Neural cell (in vitro differentiated cells): Measurements from ENCODE around the gene ANKS1A. TPM values are rescaled to one million over a fixed set of nuclear protein-coding genes. Genes with fewer than 3 reads are reported as not detected.

Experiments
- H2AFZ ChIP-seq: fragments of 200-600, 300-800 bp; sonication (generic), shearing (Covaris generic); 2 replicates; pipeline ENCODE4 v1.6.0; 2014; ENCODE audit warnings: low read depth, mild to moderate bottlenecking, antibody characterized with exemption, low read length, moderate library complexity
- H3F3A ChIP-seq: fragments of 200-600 bp; shearing (Covaris generic); 2 replicates; pipeline ENCODE4 v1.6.1; 2016; ENCODE audit warnings: mild to moderate bottlenecking, moderate library complexity, mixed read lengths, antibody characterized with exemption, low read length; ENCODE audit not compliant: insufficient read depth, poor library complexity, severe bottlenecking
- H3K27ac ChIP-seq: fragments of 200-600, 300-800 bp; sonication (generic), shearing (Covaris generic); 2 replicates; pipeline ENCODE4 v1.5.1; 2014; ENCODE audit warnings: mild to moderate bottlenecking, low read length, moderate library complexity
- H3K27me3 ChIP-seq: fragments of 300-800, 200-600 bp; sonication (generic), shearing (Covaris generic); 2 replicates; pipeline ENCODE4 v1.6.0; 2014; ENCODE audit warnings: mild to moderate bottlenecking, low read depth, low read length, moderate library complexity; ENCODE audit not compliant: insufficient read depth
- H3K36me3 ChIP-seq: fragments of 300-800, 200-600 bp; sonication (generic), shearing (Covaris generic); 2 replicates; pipeline ENCODE4 v1.5.1; 2014; ENCODE audit warnings: mild to moderate bottlenecking, antibody characterized with exemption, low read length, moderate library complexity; ENCODE audit not compliant: insufficient read depth
- H3K4me2 ChIP-seq: fragments of 300-800, 200-600 bp; sonication (generic), shearing (Covaris generic); 2 replicates; pipeline ENCODE4 v1.6.0; 2014; ENCODE audit warnings: mild to moderate bottlenecking, low read length
- H3K4me3 ChIP-seq: fragments of 300-800, 200-600 bp; sonication (generic), shearing (Covaris generic); 2 replicates; pipeline ENCODE4 v1.5.1; 2014; ENCODE audit warnings: mild to moderate bottlenecking, low read length, moderate library complexity
- H3K79me2 ChIP-seq: fragments of 200-600 bp; shearing (Covaris generic); replicated peaks from 2 replicates; pipeline ENCODE4 v1.6.0; 2014; ENCODE audit warnings: mild to moderate bottlenecking, low read length, moderate library complexity; ENCODE audit not compliant: insufficient read depth
- H3K9ac ChIP-seq: fragments of 300-800, 200-600 bp; sonication (generic), shearing (Covaris generic); 2 replicates; pipeline ENCODE4 v1.6.1; 2016; ENCODE audit warnings: mild to moderate bottlenecking, low read length, mixed read lengths
- H3K9me2 ChIP-seq: fragments of 200-600 bp; shearing (Covaris generic); 2 replicates; pipeline ENCODE4 v1.6.1; 2016; ENCODE audit warnings: mild to moderate bottlenecking, low read length, mixed read lengths; ENCODE audit not compliant: insufficient read depth
- H3K9me3 ChIP-seq: fragments of 200-600, 300-800 bp; sonication (generic), shearing (Covaris generic); 2 replicates; pipeline ENCODE4 v1.6.1; 2016; ENCODE audit warnings: mild to moderate bottlenecking, mixed run types, low read length, moderate library complexity, mixed read lengths
- H4K20me1 ChIP-seq: fragments of 200-600 bp; shearing (Covaris generic); 2 replicates; pipeline ENCODE4 v1.6.1; 2016; ENCODE audit warnings: mild to moderate bottlenecking, mixed run types; ENCODE audit not compliant: insufficient read depth
- EP300 ChIP-seq: fragments of 450-650 bp; conservative IDR thresholded peaks from 2 replicates; pipeline ENCODE4 v1.6.1; 2014; ENCODE audit warnings: antibody characterized with exemption, mild to moderate bottlenecking, moderate library complexity; ENCODE audit not compliant: poor library complexity, severe bottlenecking
- EZH2 ChIP-seq: fragments of 200-600, 300-800 bp; shearing (Covaris generic), sonication (generic); IDR thresholded peaks from 2 replicates; pipeline ENCODE4 v1.6.1; 2014; ENCODE audit warnings: antibody characterized with exemption, low read length, borderline replicate concordance, mild to moderate bottlenecking; ENCODE audit not compliant: insufficient read depth, poor library complexity, severe bottlenecking
- MXI1 ChIP-seq: fragments of 450-650 bp; conservative IDR thresholded peaks from 2 replicates; pipeline ENCODE4 v1.6.1; 2014; ENCODE audit warnings: antibody characterized with exemption, mild to moderate bottlenecking; ENCODE audit not compliant: poor library complexity, severe bottlenecking
- POLR2AphosphoS5 ChIP-seq: IDR thresholded peaks from 2 replicates; pipeline ENCODE4 v1.6.1; 2012
- RAD21 ChIP-seq: fragments of 450-650 bp; conservative IDR thresholded peaks from 2 replicates; pipeline ENCODE4 v1.6.1; 2014; ENCODE audit warnings: antibody characterized with exemption, mild to moderate bottlenecking, moderate library complexity
- SMC3 ChIP-seq: fragments of 450-650 bp; conservative IDR thresholded peaks from 2 replicates; pipeline ENCODE4 v1.6.1; 2014; ENCODE audit warnings: antibody characterized with exemption, mild to moderate bottlenecking, moderate library complexity; ENCODE audit not compliant: poor library complexity
- TAF1 ChIP-seq: IDR thresholded peaks from 2 replicates; pipeline ENCODE4 v1.6.1; 2012; ENCODE audit warnings: low read depth
- polyA plus RNA-seq: library from polyadenylated mRNA; depleted of rRNA; stranded (reverse); fragments of >200 nt; gene quantifications from 2 replicates; pipeline ENCODE4 v1.2.3, GENCODE V29; 2014
- TF ChIP-seq, protein P1 (sequence below): fragments of 450-650 bp; IDR thresholded peaks from 2 replicates; pipeline ENCODE4 v1.5.1; 2014; ENCODE audit warnings: antibody characterized with exemption, mild to moderate bottlenecking, moderate library complexity; ENCODE audit not compliant: poor library complexity, severe bottlenecking
- TF ChIP-seq, protein P2 (sequence below): IDR thresholded peaks from 2 replicates; pipeline ENCODE4 v1.6.1; 2012; ENCODE audit warnings: borderline replicate concordance

Gene ANKS1A
- polyA plus RNA-seq, 1 donor from 2014 or later: 22.6 TPM

DNA sequence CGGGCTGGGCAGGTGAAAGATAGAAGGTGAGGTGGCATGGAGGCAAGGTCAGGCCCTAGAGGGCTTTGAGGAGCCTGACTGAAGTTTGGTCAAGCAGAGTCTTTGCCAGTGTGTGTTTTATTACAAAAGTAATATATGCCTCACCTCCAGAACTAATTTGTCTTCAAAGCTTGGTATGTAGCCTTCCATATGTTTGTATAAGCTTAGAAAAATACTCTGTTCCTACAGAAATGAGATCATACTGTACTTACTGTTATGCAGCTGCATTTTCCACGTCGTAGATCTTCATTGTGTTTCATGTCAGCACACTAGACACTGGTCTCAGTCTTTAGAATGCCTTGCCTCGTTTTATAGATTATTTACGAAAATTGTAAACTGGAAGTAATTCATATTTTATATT lies 61.8 kb downstream of the ANKS1A start:
- Histone ChIP-seq H3K4me3 (no peak overlapping the region), H3K36me3 (no peaks in the 10 kb centered on the region), H3K9me3 (no peaks in the 10 kb centered on the region), H3K9me2 (no peaks in the 10 kb centered on the region), H2AFZ (no peak overlapping the region), H3F3A (peaks cover 5% of the 10 kb centered on the region), H3K4me2 (no peak overlapping the region), H3K27ac (no peak overlapping the region), H3K79me2 (no peaks in the 10 kb centered on the region), H4K20me1 (no peaks in the 10 kb centered on the region), H3K27me3 (no peaks in the 10 kb centered on the region), H3K9ac (no peak overlapping the region)
- TF ChIP-seq EP300 (no peak), MXI1 (no peak), EZH2 (no peak), RAD21 (no peak), SMC3 (no peak), TAF1 (no peak), POLR2AphosphoS5 (no peak)
- TF ChIP-seq, protein P1, sequence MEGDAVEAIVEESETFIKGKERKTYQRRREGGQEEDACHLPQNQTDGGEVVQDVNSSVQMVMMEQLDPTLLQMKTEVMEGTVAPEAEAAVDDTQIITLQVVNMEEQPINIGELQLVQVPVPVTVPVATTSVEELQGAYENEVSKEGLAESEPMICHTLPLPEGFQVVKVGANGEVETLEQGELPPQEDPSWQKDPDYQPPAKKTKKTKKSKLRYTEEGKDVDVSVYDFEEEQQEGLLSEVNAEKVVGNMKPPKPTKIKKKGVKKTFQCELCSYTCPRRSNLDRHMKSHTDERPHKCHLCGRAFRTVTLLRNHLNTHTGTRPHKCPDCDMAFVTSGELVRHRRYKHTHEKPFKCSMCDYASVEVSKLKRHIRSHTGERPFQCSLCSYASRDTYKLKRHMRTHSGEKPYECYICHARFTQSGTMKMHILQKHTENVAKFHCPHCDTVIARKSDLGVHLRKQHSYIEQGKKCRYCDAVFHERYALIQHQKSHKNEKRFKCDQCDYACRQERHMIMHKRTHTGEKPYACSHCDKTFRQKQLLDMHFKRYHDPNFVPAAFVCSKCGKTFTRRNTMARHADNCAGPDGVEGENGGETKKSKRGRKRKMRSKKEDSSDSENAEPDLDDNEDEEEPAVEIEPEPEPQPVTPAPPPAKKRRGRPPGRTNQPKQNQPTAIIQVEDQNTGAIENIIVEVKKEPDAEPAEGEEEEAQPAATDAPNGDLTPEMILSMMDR: no peak
- TF ChIP-seq, protein P2, sequence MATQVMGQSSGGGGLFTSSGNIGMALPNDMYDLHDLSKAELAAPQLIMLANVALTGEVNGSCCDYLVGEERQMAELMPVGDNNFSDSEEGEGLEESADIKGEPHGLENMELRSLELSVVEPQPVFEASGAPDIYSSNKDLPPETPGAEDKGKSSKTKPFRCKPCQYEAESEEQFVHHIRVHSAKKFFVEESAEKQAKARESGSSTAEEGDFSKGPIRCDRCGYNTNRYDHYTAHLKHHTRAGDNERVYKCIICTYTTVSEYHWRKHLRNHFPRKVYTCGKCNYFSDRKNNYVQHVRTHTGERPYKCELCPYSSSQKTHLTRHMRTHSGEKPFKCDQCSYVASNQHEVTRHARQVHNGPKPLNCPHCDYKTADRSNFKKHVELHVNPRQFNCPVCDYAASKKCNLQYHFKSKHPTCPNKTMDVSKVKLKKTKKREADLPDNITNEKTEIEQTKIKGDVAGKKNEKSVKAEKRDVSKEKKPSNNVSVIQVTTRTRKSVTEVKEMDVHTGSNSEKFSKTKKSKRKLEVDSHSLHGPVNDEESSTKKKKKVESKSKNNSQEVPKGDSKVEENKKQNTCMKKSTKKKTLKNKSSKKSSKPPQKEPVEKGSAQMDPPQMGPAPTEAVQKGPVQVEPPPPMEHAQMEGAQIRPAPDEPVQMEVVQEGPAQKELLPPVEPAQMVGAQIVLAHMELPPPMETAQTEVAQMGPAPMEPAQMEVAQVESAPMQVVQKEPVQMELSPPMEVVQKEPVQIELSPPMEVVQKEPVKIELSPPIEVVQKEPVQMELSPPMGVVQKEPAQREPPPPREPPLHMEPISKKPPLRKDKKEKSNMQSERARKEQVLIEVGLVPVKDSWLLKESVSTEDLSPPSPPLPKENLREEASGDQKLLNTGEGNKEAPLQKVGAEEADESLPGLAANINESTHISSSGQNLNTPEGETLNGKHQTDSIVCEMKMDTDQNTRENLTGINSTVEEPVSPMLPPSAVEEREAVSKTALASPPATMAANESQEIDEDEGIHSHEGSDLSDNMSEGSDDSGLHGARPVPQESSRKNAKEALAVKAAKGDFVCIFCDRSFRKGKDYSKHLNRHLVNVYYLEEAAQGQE: no peak

DNA sequence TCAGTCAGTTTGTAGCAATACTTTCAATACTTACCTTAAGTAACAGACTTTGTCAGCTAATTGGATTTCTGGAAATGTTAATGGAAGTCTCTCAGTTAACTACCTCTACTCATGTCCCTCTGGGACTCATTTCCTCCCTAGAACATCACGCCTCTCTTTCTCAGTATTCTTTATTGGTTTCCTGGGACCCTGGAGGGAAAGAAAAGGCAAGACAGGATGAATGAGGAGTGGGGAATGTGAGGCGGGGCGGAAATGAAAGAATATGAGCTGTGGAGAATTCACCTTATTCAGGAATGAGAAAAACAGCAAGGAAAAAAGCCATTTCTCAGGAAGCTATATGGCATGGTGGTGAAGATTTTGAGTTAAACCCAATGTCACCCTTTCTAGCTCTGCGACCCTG lies 62.7 kb downstream of the ANKS1A start:
- no peaks in the 10 kb centered on the region for H3K27me3 ChIP-seq
- H3K9me3 ChIP-seq: no peaks in the 10 kb centered on the region
- no peaks in the 10 kb centered on the region for H3K36me3 ChIP-seq
- no peak overlapping the region for H3K27ac ChIP-seq
- H3K4me2 ChIP-seq: no peak overlapping the region
- no peak overlapping the region for H3K9ac ChIP-seq
- H3K79me2 ChIP-seq: no peaks in the 10 kb centered on the region
- H3K4me3 ChIP-seq: no peak overlapping the region
- no peaks in the 10 kb centered on the region for H3K9me2 ChIP-seq
- TF ChIP-seq POLR2AphosphoS5: no peak
- peaks cover 5% of the 10 kb centered on the region for H3F3A ChIP-seq
- H4K20me1 ChIP-seq: no peaks in the 10 kb centered on the region
- no peak overlapping the region for H2AFZ ChIP-seq
